T-helper 1 cell (primary cell): Measurements from ENCODE around the gene CCDC191.

Experiments
- DNase-seq, 5 donors: peaks; one replicate each; pipeline ENCODE4 v3.0.0-alpha.2; 2012 to 2020

Gene CCDC191

DNA sequence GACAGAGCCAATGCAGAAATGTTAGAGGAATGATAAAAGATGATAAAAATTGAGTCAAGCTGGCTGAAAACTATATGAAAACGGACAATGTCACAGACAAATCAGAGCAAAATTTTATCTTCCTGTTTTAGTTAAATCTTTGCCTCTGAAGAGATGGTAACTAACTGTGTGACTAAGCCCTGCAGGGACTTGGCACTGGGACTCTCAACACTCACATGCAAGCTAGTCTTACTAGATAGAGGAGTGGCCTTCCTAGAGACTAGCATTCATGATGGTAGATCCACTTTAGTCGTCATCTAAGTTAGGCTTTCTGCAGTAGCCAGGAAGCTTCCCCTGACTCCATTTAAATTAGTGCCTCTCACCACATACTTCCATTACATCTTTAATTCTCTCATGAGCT, 4.1 kb downstream of the CCDC191 start:
- DNase-seq = no peak

DNA sequence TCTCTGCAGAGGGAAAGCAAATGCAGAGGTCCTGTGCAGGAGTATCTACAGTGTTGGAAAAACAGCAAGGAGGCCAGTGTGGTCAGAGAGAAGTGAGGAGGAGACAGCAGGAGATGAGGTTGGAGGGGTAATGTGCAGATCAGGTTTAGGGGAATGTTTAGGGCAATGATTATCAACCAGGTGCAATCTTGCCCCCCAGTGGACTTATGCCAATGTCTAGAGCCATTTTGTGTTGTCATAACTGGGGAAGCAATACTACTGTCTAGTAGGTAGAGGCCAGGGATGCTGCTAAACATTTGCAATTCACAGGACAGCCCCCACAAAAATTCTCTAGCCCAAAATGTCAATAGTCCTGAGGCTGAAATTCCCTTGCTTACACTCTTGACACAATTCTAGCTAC, 13.1 kb downstream of the CCDC191 start:
- no peak for DNase-seq

DNA sequence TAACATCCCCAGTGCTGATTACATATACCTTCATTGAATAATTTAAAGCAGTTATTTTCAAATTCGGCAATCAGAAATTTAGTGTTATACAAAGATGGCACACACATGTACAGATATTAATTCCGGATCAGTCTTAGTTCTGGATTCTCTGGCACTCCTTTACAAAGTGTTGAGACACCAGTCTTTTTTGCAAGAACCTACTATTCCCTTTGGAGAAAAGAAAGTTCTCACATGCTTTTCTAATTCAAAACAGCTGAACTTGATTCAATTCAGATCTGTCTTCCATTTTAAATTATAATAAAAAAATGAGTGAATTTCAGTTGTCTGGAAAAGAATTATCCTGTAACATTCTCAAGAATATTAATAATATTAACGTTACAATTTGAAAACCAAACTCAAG, 20.4 kb downstream of the CCDC191 start:
- no peak for DNase-seq

DNA sequence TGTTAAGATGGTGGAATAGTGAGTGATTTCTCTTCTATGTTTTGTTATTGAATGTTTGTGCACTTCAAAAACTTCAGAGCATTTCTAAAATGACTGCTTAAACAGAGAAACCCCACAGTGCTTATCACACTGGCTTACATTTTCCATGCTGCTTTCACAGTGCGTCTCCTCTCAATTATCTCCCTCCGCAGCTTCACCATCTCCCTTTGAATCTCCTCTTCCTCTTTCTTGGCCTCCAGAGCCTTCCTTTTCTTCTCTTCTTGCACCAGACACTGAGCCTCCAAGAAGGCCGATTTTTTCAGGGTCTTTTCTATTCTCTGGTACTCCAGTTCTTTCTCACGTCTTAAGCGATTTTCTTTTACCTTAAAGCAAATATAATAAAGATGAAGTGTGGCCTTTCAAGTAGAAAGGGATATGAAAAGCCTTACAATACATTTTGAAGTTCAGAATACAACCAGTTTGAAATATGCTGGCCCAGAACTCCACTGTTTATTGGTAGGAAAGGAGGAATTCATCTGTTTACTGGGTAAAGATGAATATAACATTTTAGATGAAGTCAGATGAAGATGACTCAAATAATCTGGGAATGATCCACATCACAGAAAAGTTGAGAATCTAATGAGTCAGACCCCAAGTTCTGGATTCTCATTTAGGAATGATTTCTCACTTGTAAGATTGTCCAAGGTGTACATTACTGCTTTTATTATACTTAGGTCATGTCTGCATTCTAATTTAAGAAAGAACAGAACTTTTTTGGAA, 21.4 kb downstream of the CCDC191 start:
- no peak for DNase-seq

DNA sequence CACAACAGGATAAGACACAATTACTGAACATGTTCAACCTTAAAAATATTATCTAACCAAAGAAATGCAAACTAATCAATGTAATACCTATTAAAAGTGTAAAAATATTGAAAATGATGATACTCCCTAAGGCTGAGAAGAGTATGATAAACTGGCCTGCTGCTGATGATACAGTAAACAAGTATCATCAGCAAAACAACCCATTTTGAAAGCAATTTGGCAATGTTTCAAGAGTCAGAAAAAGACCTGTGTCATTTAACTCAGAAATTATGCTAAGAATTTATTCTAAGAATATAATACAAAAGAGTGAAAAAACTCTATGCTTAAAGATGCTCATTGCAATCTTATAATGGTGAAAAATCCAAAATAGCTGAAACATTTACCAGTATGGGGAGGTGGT, 22.1 kb downstream of the CCDC191 start:
- no peak for DNase-seq

DNA sequence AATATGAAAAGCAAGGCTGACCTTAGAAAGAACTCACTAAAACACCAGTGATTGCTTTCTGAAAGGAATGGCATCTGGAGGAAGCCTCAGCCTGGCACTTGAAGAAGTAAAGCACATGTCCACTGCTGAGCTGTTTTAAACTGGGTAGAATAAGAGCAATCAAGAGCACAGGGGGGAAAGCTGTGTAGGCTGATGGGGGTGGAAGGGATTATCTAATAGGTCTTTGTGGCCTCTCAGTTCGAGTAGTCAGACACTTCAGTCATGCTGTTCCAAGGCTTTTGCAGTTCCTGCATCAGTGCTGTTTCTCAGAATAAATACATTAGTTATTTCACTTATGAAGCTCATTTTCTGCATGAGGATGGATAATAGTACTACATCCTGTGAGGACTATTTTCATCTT, 22.6 kb downstream of the CCDC191 start:
- no peak for DNase-seq

DNA sequence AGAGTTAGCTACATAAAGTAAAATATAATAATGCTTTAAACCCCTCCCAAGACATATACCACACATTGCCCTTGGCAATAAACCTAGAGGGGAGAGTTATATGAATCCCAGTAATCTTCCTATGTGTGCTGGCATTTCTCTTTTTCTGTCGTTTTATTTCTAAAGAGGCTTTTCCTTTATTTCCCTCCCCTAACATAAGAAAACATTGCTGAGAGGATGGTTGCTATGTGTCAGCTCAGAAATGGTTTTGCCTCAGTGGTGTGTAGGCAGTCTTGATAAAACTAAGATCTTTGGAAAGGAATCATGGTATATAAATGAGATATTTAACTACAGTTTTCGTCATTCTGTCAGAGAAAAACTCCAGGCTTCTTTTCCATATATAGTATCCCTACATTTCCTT, 30.0 kb downstream of the CCDC191 start:
- no peak for DNase-seq

DNA sequence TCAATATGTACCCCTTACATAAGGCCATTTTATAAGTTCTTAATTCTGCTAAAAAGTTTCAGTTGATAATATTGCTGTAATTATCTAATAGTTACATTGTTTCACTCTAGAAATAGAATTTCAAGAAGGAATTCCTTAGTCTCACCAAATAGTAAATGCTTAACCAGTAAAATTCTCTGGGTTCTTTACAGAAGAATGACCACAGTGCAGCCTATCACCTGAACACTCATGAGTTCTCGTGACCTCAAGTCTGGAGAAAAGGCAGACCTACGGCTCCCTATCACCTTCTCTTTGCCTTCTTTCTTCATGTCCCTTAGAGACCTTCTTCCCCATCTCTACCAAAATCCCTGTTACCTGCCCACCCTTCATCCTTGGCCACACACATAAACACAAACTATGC, 30.9 kb downstream of the CCDC191 start:
- no peak for DNase-seq

DNA sequence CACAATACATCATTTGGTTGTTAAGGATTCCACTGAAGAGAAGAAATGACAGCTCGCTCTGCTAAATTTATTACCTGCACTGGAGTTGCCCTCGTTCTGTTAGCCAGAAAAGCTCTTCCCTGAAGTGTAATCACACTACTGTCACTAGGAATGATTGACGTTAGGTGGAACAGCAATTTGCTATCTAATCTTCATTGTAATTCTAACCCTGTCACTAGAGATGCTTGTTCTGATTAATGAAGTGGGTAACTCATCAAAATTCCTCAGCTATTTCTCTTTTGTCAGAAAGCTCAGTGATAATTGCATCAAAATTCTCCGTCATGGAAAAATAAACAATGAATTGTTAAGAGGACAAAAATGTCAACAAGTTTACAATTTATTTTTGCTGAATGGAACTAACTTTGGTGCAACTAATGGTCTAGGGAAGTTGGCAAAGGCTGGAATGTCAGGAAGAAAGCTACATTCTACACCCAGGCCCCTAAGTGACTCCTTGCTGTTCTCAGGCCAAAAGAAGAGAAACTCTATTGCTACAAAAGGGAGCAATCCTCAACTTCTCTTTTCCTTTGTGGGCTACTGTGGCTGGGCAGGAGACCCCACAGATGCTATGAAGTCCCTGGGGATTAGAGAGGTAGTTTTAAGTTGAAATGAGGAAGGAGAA, 34.1 kb downstream of the CCDC191 start:
- no peak for DNase-seq

DNA sequence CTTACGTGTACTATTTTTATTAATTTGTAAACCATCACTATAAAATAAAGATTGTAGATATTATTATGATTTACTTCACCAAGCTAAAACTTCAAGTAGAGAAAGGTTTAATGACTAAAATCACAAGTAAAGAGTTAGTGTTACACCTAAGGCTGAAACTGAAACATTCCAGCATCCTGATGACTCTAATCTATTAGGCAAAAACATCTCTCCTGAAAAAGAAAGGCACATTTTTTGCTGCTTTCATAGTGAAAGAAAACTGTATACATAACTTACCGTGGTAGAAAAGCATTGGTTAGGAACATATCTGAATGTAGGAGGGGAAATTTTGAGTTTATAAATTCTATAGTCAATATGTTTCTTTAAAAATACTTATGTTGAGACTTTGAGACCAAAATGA, 35.4 kb downstream of the CCDC191 start:
- no peak for DNase-seq

DNA sequence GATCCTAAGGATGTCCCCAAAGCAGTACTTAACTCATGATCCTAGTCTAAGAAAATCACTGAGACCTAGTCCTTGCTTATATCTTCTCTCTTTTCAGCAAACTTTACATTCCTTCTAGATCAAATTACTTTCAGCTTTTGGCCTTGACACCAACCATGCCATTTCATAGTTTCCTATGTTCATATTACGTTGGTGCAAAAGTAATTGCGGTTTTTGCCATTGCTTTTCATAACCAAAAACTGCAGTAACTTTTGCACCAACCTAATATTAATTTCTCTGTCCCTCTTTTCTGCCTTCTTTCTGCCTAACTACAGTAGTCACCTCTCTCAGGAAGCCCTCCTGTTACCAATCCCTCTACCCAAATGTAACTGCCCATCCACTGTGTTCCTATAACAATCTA, 36.8 kb downstream of the CCDC191 start:
- no peak for DNase-seq

DNA sequence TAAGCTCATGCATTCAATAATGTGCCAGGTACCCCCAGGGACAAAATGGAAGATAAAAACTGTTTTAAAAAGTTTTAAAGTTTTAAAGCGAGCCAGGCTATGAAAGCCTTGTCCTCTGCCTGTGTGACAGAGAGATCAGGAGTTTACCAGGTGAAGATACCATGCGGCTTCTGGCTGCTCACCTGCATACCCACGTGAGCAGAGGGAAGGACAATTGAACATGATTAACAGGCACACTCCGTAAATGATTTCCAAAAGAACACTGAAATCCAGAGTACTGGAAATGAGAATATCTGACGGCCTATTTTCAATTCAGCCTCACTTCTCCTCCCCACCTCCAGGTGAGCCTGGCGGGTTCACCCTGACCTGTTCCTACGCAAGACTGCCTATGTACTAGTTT, 42.1 kb downstream of the CCDC191 start:
- DNase-seq = no peak

DNA sequence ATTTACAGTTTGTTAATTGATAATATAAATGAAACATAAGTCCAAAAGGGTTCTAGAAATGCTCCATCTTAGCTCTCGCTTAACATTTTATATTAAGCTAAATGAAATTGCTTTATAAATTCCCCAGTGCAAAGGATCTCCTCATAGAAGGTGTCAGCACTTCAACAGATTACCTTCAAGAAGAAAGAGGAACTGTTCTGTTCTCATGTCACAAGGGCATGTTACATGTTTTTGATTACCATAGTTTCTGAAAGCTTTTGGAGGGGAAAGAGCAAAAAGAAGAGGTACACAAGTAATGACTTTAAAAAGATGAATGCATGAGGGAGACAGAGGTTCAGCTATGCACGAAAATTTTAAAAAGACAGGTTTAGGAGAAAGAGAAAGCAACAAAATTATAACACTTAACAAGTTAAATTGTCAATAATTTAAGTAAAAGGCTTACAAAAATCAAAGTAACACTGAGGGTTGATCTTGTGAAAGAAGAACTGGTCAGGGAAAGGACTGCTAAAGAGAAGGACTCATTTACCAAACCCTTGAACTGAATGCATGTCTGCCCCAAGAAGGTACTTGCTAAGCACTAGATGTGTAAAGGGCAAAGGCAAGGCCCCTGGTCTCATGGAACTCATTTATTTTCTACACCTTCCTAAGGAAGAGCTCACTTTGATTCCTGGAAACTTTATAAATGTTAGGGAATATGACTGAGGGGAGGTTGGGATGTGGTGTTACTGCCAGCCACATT, 45.1 kb downstream of the CCDC191 start:
- no peak for DNase-seq

DNA sequence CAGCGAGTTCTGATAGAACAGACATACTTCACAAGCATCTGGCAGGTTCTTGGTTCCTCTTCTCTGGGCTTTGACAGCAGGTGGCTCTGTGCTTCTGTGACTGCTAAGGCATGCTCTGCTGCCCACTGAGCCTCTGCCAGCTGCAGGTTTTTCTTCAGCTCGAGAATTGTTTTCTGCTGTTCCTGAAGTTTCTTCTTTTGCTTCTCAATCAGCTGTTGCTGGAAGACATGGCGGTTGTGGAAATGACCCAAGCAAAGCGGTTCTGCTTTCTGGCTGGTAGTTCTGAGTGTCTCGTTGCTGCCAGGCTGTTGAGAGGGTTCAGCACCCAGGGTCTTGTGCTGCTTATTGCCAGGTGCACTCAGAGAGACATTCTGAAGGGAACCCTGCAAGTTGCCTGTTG, 50.8 kb downstream of the CCDC191 start:
- DNase-seq = no peak

DNA sequence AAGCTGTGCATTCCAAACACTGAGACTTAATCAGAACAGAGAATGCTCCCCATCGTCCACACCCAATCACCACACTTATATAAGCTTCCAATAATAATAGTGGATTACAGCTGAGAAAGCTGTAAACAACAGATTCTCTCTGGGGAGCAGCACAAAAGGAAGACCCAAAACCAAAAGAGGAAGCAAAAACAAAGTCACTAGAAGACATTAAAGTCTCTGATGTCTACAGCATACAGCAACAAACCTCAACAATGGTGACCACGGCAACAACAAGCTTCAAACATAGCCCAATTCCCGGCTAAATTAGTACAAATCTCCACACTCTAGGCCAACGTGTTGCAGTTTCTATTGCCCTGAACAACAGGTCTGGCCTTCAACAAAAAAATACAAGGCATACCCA, 70.8 kb downstream of the CCDC191 start:
- DNase-seq = no peak

DNA sequence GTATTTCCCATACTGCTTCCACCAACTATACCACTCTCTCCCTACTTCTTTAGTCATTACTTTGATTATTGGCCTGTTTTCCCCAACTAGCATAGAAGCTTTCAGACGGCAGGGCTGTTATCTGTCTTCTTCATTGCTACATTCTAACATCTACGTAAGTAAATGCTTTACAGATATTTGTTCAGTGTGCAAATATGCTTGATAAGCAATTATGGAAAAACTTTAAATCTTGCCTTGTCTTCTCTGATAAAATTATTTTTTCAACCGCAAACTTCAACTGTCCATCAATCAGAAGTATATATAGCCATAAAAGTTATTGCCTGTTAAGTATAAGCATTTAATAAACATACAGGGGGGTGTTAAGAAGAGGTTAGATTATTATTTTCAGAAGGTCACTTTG, 72.8 kb downstream of the CCDC191 start:
- DNase-seq = no peak

DNA sequence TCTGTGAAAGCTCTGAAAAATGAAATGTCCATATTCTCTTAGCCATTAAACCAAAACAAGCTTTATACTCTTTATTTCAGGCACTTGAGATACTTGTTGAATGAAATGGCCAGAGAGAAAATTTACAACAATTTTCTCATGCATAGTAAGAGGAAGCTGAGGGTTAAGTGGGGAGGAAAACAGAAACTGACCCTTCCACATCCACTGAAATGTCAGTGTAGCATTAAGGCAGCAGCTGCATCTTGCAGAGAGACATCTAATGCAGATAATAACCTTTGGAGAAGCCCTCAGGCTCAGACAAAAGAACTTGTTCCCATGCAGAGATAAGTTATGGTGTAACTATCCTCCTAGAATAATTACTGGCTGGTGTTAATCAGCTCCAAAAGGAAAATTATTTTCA, 74.5 kb downstream of the CCDC191 start:
- no peak for DNase-seq

DNA sequence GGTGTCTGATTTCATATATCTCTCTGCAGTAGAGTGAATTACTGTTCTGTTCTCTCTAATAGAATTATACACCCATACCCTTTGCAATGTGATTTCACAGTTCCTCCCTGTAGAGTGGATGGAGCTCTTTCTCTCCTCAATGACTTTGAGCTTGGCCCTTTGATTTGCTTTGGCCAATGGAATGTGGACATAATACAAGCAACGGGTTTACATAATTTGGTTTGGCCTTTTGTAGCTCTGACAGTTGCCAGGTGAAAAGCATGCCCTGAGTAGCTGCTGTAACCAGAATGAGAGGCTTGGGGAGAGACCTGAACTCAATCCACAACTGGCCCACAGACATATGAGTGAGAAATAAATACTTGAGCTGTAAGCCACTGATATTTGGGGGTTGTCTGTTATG, 76.4 kb downstream of the CCDC191 start:
- no peak for DNase-seq

DNA sequence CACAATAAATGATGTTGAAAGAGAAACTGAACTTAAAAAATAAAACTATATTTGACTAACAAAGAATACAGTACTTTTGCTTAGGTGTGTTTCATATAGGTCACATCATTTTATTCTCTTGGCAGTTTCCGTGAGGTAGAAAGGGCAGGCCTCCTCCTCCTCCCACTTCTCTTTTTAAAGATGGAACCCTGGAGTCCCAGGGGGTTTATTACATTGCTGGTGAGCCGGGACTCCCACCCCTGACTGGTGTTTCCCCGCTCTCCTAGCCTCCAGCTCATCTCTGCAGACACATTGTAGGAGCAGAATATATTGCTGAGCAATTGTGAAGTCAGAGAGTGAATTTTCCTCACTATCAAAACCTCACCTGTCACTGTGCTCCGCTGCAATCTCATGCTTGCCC, 78.5 kb downstream of the CCDC191 start:
- DNase-seq = no peak

DNA sequence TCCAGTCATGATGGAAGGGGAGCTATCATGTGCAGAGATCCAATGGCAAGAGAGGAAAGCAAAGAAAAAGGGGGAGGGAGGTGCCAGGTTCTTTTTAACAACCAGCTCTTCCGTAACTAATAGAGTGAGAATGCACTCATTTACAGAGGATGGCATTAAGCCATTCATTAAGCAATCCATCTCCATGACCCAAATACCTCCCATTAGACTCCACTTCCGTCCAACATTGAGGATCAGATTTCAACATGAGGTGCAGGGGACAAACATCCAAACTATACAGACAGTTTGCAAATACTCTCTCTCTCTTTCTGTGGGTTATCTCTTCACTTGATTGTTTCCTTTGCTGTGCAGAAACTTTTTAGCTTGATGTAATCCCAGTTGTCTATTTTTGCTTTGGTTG, 87.3 kb downstream of the CCDC191 start:
- no peak for DNase-seq

DNA sequence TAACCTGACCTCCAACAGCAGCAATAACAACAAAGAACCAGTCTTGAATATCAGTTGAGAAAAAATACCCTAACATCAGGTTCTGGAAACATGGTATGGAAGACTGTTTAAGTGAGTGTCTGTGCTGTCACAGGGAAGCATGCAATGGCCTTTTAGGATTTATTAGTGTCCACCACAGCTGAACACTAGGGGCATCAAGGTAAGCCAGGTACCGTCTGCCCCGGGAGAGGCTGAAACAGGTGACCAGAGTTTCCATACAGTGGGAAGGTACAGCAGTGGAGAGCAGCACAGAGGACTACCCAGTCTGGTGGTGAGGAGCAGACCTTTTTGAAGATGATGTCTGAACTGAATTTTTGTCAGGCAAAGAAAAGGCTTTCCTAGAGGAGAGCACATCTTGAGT, 90.2 kb downstream of the CCDC191 start:
- DNase-seq = no peak

DNA sequence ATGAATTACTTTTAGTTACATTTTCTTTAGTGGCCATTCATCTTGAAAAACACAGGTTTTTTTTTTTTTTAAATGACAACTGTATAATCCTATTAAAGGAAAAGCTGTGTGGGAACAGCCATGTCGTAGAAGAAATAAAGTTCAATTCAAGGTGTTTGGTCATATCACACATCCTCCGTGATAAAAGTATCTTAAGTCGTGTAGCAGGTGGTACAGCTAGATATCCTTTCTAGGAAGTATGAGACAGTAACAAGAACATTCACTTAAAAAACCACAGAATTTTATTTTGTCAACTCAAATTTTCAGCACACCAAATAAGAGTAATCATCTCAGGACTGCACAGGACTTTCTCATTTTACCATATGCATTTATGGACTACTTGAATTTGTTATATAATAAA, 92.4 kb downstream of the CCDC191 start:
- DNase-seq = peak in 1 of 5 donors; percentile 16

DNA sequence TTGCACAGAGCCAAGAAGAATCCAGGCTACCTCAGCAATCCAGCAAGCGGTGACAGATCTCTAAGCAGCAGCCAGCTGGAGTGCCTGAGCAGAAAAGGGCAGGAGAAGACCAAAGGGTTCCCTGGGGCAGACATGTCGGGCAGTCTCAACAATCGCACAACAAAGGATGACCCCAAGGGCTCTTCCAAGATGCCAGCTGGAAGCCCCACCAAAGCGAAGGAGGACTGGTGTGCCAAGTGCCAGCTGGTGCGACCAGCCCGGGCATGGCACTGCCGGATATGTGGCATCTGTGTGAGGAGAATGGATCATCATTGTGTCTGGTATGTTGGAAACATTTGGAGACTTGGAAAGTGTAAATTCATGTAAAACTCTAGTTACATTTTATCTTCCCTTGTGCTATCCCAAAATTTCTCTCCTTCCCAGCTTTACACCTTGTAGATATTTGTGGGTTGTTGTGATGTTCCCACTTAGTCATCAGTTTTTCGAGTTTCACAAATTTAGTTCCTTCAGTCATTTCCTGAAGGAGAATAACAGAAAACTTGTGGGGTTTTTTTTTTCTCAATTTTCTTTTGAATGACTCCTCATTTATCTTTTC, 102.1 kb downstream of the CCDC191 start:
- no peak for DNase-seq

DNA sequence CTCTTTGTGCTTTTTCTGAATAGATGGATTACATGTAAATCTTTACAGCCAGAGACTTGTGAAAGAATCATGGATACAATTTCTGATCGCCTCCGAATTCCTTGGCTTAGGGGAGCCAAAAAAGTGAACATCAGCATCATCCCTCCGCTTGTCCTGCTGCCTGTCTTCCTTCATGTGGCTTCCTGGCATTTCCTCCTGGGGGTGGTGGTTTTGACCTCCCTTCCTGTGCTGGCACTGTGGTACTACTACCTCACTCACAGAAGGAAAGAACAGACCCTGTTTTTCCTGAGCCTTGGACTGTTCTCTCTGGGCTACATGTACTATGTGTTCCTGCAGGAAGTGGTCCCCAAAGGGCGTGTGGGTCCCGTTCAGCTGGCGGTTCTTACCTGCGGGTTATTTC, 102.6 kb downstream of the CCDC191 start:
- DNase-seq = no peak
